Activated CD8-positive, alpha-beta memory T cell treated with anti-CD3 and anti-CD28 coated beads for 36 hours (primary cell): Measurements from ENCODE around the gene KMT2A. TPM values are rescaled to one million over a fixed set of nuclear protein-coding genes. Genes with fewer than 3 reads are reported as not detected.

Experiments
- CTCF ChIA-PET: fragments of 350-600 bp; sonication (Branson Sonifier 250); formaldehyde crosslinking; loops from one replicate; lab custom pipeline; 2021; ENCODE audit warnings: antibody characterized with exemption; lab: Charles Lee
- POLR2A ChIA-PET: fragments of 350-600 bp; sonication (Branson Sonifier 250); formaldehyde crosslinking; loops from one replicate; lab custom pipeline; 2021; ENCODE audit warnings: antibody characterized with exemption; lab: Charles Lee
- total RNA-seq, 2 experiments: library from RNA; stranded (reverse); gene quantifications; one replicate each; pipeline ENCODE4 v1.2.3, GENCODE V29; 2021

The KMT2A gene
- total RNA-seq, 2 experiments from 2014 or later: 66.5 to 67.6 TPM

GRCh38 chr11:118522571-118523072 lies 86.3 kb downstream of the KMT2A start:
- ChIA-PET POLR2A (no interaction called here), CTCF (no interaction called here)

GRCh38 chr11:118524356-118524755 lies 88.1 kb downstream of the KMT2A start:
- POLR2A ChIA-PET: no interaction called here
- CTCF ChIA-PET: no interaction called here

GRCh38 chr11:118524757-118525470 lies 88.6 kb downstream of the KMT2A start:
- ChIA-PET POLR2A (no interaction called here), CTCF (no interaction called here)

GRCh38 chr11:118526688-118527087 lies 90.4 kb downstream of the KMT2A start:
- ChIA-PET CTCF (interaction anchor here (0.6 to 1.4 kb wide), 4 partner anchors 8 to 42 kb away, joined by 3 to 5 read pairs (median 4); no protein-coding TSS in a partner anchor), POLR2A (no interaction called here)

- POLR2A ChIA-PET: no interaction called here
These were observed 90.8 kb downstream of the KMT2A start, which contains the start of gene TTC36 for GRCh38 chr11:118527109-118527508. Gene TTC36, plus strand, starts transcription at chr11:118527474. Its CDS starts 21 bp downstream, at chr11:118527495.

GRCh38 chr11:118528511-118528910 lies 92.2 kb downstream of the KMT2A start:
- ChIA-PET POLR2A (interaction anchor here (0.6 kb wide), 1 partner anchor 97 kb away, joined by 7 read pairs; no protein-coding TSS in a partner anchor), CTCF (no interaction called here)

More at GRCh38 chr11:118527109-118527508, 90.8 kb downstream of the KMT2A start, which contains the start of gene TTC36:
- CTCF ChIA-PET: interaction anchor here (1.2 kb wide), 2 partner anchors 8 to 41 kb away, joined by 3 to 4 read pairs; no protein-coding TSS in a partner anchor

GRCh38 chr11:118529584-118530175 lies 93.4 kb downstream of the KMT2A start:
- POLR2A ChIA-PET: interaction anchor here (0.6 kb wide), 1 partner anchor 132 kb away, joined by 3 read pairs; no protein-coding TSS in a partner anchor
- CTCF ChIA-PET: interaction anchor here (1.2 kb wide), 1 partner anchor 35 kb away, joined by 3 read pairs; no protein-coding TSS in a partner anchor

- ChIA-PET POLR2A (interaction anchor here (0.6 kb wide), 1 partner anchor 132 kb away, joined by 3 read pairs; no protein-coding TSS in a partner anchor), CTCF (interaction anchor here (1.2 kb wide), 1 partner anchor 35 kb away, joined by 3 read pairs; no protein-coding TSS in a partner anchor)
These were observed 93.9 kb downstream of the KMT2A start for GRCh38 chr11:118530180-118530682.

GRCh38 chr11:118530683-118531596 lies 94.6 kb downstream of the KMT2A start, which contains the start of gene TMEM25:
Gene TMEM25, plus strand, starts transcription at chr11:118531192. Its CDS starts 610 bp downstream, at chr11:118531802.
- CTCF ChIA-PET: interaction anchor here (1.2 kb wide), 1 partner anchor 34 kb away, joined by 3 read pairs; no protein-coding TSS in a partner anchor
- POLR2A ChIA-PET: no interaction called here

GRCh38 chr11:118531597-118532084 lies 95.3 kb downstream of the KMT2A start:
- CTCF ChIA-PET: no interaction called here
- POLR2A ChIA-PET: no interaction called here

- ChIA-PET CTCF (no interaction called here), POLR2A (no interaction called here)
These were observed 95.8 kb downstream of the KMT2A start for GRCh38 chr11:118532091-118532490.

GRCh38 chr11:118532852-118533768 lies 96.8 kb downstream of the KMT2A start:
- CTCF ChIA-PET: no interaction called here
- POLR2A ChIA-PET: no interaction called here

- ChIA-PET POLR2A (no interaction called here), CTCF (no interaction called here)
These were observed 97.8 kb downstream of the KMT2A start for GRCh38 chr11:118533769-118534729.

GRCh38 chr11:118535261-118535660 lies 99.0 kb downstream of the KMT2A start:
- POLR2A ChIA-PET: no interaction called here
- CTCF ChIA-PET: no interaction called here

GRCh38 chr11:118536726-118537125 lies 100.4 kb downstream of the KMT2A start:
- ChIA-PET POLR2A (interaction anchor here (0.6 to 0.7 kb wide), 2 partner anchors 18 to 461 kb away, joined by 3 to 4 read pairs; no protein-coding TSS in a partner anchor), CTCF (interaction anchor here (0.7 kb wide), 1 partner anchor 168 kb away, joined by 5 read pairs; no protein-coding TSS in a partner anchor)

GRCh38 chr11:118537409-118537980 lies 101.2 kb downstream of the KMT2A start:
- CTCF ChIA-PET: no interaction called here
- POLR2A ChIA-PET: interaction anchor here (0.7 kb wide), 1 partner anchor 460 kb away, joined by 3 read pairs; no protein-coding TSS in a partner anchor
